HCT116 (cell line): ENCODE results near the gene IFT25. TPM values are rescaled to one million over a fixed set of nuclear protein-coding genes. Genes with fewer than 3 reads are reported as not detected.
A peak's percentile ranks its signal among the peaks of the same experiment; 100 is the strongest.

Source experiments
- ATAC-seq: fragments of 200-7000 bp; cut with Tn5 transposase; 2 replicates; pipeline ENCODE4 v1.9.1; 2020; ENCODE audit warnings: mild to moderate bottlenecking, moderate library complexity
- BruUV-seq: library from RNA; stranded (reverse); fragments of 400-500 nt; replicated peaks from 2 replicates; lab custom pipeline; 2021; lab: Mats Ljungman, UMichigan
- CTCF ChIA-PET: fragments of 300-600 bp; sonication (Branson Sonifier 250); formaldehyde crosslinking; loops from one replicate; lab custom pipeline; 2021; ENCODE audit warnings: antibody characterized with exemption; lab: Charles Lee
- POLR2A ChIA-PET: fragments of 300-600, 350-600 bp; sonication (Branson Sonifier 250); formaldehyde crosslinking; loops from one replicate; lab custom pipeline; 2021; ENCODE audit warnings: antibody characterized with exemption; lab: Charles Lee
- RAD21 ChIA-PET, 2 experiments: fragments of 300-600 bp; sonication (Branson Sonifier 250); formaldehyde crosslinking; loops; one replicate each; lab custom pipeline; 2023; ENCODE audit warnings: low total read pairs in 2 of 2; ENCODE audit not compliant: uncharacterized antibody in 2 of 2, unreplicated experiment in 2 of 2, low non-redundant PET in 1 of 2; lab: Charles Lee
- DNase-seq: peaks from one replicate; pipeline ENCODE4 v3.0.0-alpha.2; 2010; ENCODE audit warnings: low read depth, low spot score
- H2AFZ ChIP-seq: fragments of 200-600 bp; shearing (Covaris generic), sonication (generic); 2 replicates; pipeline ENCODE4 v1.6.1; 2017; ENCODE audit warnings: low read depth, mixed run types, mixed read lengths, antibody characterized with exemption, low read length; ENCODE audit not compliant: poor library complexity, severe bottlenecking
- H3K27ac ChIP-seq: 2 replicates; pipeline ENCODE4 v1.5.1; 2012; ENCODE audit warnings: low read depth, low read length
- H3K27me3 ChIP-seq: fragments of 200-600 bp; sonication (generic); 2 replicates; pipeline ENCODE4 v1.6.1; 2016; ENCODE audit warnings: mixed run types, low read length, mixed read lengths; ENCODE audit not compliant: insufficient read depth
- H3K36me3 ChIP-seq, 2 experiments: fragments of 200-500 bp in 1 of 2; fragments of 200-600 bp in 1 of 2; sonication (Bioruptor generic) in 1 of 2; sonication (generic) in 1 of 2; 2 replicates each; pipeline versions ENCODE4 v1.5.1 to v1.6.1; 2014 to 2016; ENCODE audit warnings: low read length in 2 of 2, inconsistent platforms in 1 of 2, mixed read lengths in 1 of 2, mixed run types in 1 of 2; ENCODE audit not compliant: insufficient read depth in 2 of 2, control insufficient read depth in 1 of 2
- H3K4me1 ChIP-seq, 2 experiments: fragments of 200-600 bp in 1 of 2; sonication (generic) in 1 of 2; 2 replicates each; pipeline versions ENCODE4 v1.5.1 to v1.6.1; 2012 to 2017; ENCODE audit warnings: low read length in 2 of 2, inconsistent platforms in 1 of 2, mild to moderate bottlenecking in 1 of 2, mixed read lengths in 1 of 2, mixed run types in 1 of 2, moderate library complexity in 1 of 2; ENCODE audit not compliant: insufficient read depth in 2 of 2, control insufficient read depth in 1 of 2
- H3K4me2 ChIP-seq: fragments of 200-600 bp; sonication (generic); 2 replicates; pipeline ENCODE4 v1.6.1; 2017; ENCODE audit warnings: mixed run types, low read length, mixed read lengths
- H3K4me3 ChIP-seq, 2 experiments: fragments of 200-600 bp in 1 of 2; sonication (generic) in 1 of 2; replicated peaks in 1 of 2; 2 replicates each; pipeline ENCODE4 v1.5.1; 2011 to 2016; ENCODE audit warnings: low read length in 2 of 2, control low read depth in 1 of 2, low read depth in 1 of 2, mild to moderate bottlenecking in 1 of 2, mixed read lengths in 1 of 2, mixed run types in 1 of 2
- H3K79me2 ChIP-seq: fragments of 200-600 bp; sonication (generic); 2 replicates; pipeline ENCODE4 v1.6.1; 2017; ENCODE audit warnings: mild to moderate bottlenecking, mixed run types, low read length, moderate library complexity, mixed read lengths; ENCODE audit not compliant: insufficient read depth
- H3K9ac ChIP-seq: fragments of 200-600 bp; sonication (generic); 2 replicates; pipeline ENCODE4 v1.6.1; 2016; ENCODE audit warnings: low read length, mixed read lengths
- H3K9me2 ChIP-seq: fragments of 200-600 bp; sonication (generic), shearing (Covaris generic); 2 replicates; pipeline ENCODE4 v1.6.1; 2017; ENCODE audit warnings: mixed run types, mild to moderate bottlenecking, moderate library complexity; ENCODE audit not compliant: insufficient read depth
- H3K9me3 ChIP-seq, 2 experiments: fragments of 200-500 bp in 1 of 2; fragments of 200-600 bp in 1 of 2; sonication (Bioruptor generic) in 1 of 2; sonication (generic) in 1 of 2; 2 replicates each; pipeline ENCODE4 v1.6.1; 2014 to 2017; ENCODE audit warnings: low read length in 2 of 2, mixed read lengths in 2 of 2, inconsistent platforms in 1 of 2, low read depth in 1 of 2, mild to moderate bottlenecking in 1 of 2, mixed run types in 1 of 2, moderate library complexity in 1 of 2; ENCODE audit not compliant: control insufficient read depth in 1 of 2, insufficient read depth in 1 of 2
- H4K20me1 ChIP-seq: fragments of 200-600 bp; sonication (generic), shearing (Covaris generic); 2 replicates; pipeline ENCODE4 v1.6.1; 2017; ENCODE audit warnings: mixed run types, mild to moderate bottlenecking, moderate library complexity; ENCODE audit not compliant: insufficient read depth
- CBX3 ChIP-seq: IDR thresholded peaks from 2 replicates; pipeline ENCODE4 v1.6.1; 2012; ENCODE audit warnings: low read depth
- EGR1 ChIP-seq: IDR thresholded peaks from 2 replicates; pipeline ENCODE4 v1.6.1; 2012; ENCODE audit warnings: low read depth
- ELF1 ChIP-seq: IDR thresholded peaks from 2 replicates; pipeline ENCODE4 v1.6.1; 2012; ENCODE audit warnings: low read depth, borderline replicate concordance
- EZH2 ChIP-seq: fragments of 200-600 bp; sonication (generic); IDR thresholded peaks from 2 replicates; pipeline ENCODE4 v1.6.1; 2017; ENCODE audit warnings: antibody characterized with exemption, mixed run types
- JUND ChIP-seq: IDR thresholded peaks from 2 replicates; pipeline ENCODE4 v1.6.1; 2012
- POLR2A ChIP-seq: IDR thresholded peaks from 2 replicates; pipeline ENCODE4 v1.7.0; 2011; ENCODE audit warnings: borderline replicate concordance; ENCODE audit not compliant: insufficient read depth, insufficient read length; ENCODE audit errors: extremely low read depth
- POLR2AphosphoS5 ChIP-seq: IDR thresholded peaks from 2 replicates; pipeline ENCODE4 v1.6.1; 2011; ENCODE audit warnings: mild to moderate bottlenecking, low read depth, low read length, moderate library complexity
- RAD21 ChIP-seq: IDR thresholded peaks from 2 replicates; pipeline ENCODE4 v1.6.1; 2012; ENCODE audit warnings: low read depth, mild to moderate bottlenecking
- SP1 ChIP-seq: IDR thresholded peaks from 2 replicates; pipeline ENCODE4 v1.6.1; 2012; ENCODE audit warnings: low read depth
- SRF ChIP-seq: IDR thresholded peaks from 2 replicates; pipeline ENCODE4 v1.6.1; 2012; ENCODE audit warnings: low read depth
- TCF7L2 ChIP-seq: IDR thresholded peaks from 2 replicates; pipeline ENCODE4 v1.7.0; 2011; ENCODE audit warnings: borderline replicate concordance, inconsistent platforms; ENCODE audit not compliant: insufficient read depth, insufficient read length; ENCODE audit errors: extremely low read depth
- YY1 ChIP-seq: IDR thresholded peaks from 2 replicates; pipeline ENCODE4 v1.6.1; 2011; ENCODE audit warnings: low read length, low read depth, moderate library complexity, mild to moderate bottlenecking; ENCODE audit not compliant: insufficient replicate concordance; ENCODE audit errors: extremely low read depth
- ZFX ChIP-seq: fragments of 450-650 bp; IDR thresholded peaks from 2 replicates; pipeline ENCODE4 v1.6.1; 2017
- ZNF274 ChIP-seq: fragments of 200-500 bp; sonication (Bioruptor generic); IDR thresholded peaks from 2 replicates; pipeline ENCODE4 v1.6.1; 2014; ENCODE audit warnings: mild to moderate bottlenecking, low read depth, low read length, inconsistent platforms
- intact Hi-C: fragments of 100-400 bp; cut with micrococcal nuclease; formaldehyde crosslinking; loops from 2 replicates; pipeline ENCODE4 v1.10.0; 2022
- total RNA-seq: library from RNA; stranded (reverse); gene quantifications from one replicate; pipeline ENCODE4 v1.2.1, GENCODE V29; 2021; ENCODE audit not compliant: unreplicated experiment
- TF ChIP-seq, protein P1 (sequence below), 3 experiments: fragments of 200-600 bp in 1 of 3; sonication (generic) in 1 of 3; IDR thresholded peaks in 2 of 3; conservative IDR thresholded peaks in 1 of 3; 2 replicates each; pipeline ENCODE4 v1.5.1; 2012 to 2017; ENCODE audit warnings: low read depth in 2 of 3, low read length in 2 of 3, antibody characterized with exemption in 1 of 3, borderline replicate concordance in 1 of 3, control low read depth in 1 of 3, mild to moderate bottlenecking in 1 of 3, mixed read lengths in 1 of 3, mixed run types in 1 of 3, moderate library complexity in 1 of 3; ENCODE audit not compliant: insufficient read depth in 1 of 3
- TF ChIP-seq, protein P2 (sequence below): IDR thresholded peaks from 2 replicates; pipeline ENCODE4 v1.6.1; 2011; ENCODE audit warnings: mild to moderate bottlenecking, low read length, moderate library complexity; ENCODE audit not compliant: insufficient replicate concordance; ENCODE audit errors: extremely low read depth

IFT25 gene
- total RNA-seq, 1 experiment from 2014 or later: 45.1 TPM

DNA sequence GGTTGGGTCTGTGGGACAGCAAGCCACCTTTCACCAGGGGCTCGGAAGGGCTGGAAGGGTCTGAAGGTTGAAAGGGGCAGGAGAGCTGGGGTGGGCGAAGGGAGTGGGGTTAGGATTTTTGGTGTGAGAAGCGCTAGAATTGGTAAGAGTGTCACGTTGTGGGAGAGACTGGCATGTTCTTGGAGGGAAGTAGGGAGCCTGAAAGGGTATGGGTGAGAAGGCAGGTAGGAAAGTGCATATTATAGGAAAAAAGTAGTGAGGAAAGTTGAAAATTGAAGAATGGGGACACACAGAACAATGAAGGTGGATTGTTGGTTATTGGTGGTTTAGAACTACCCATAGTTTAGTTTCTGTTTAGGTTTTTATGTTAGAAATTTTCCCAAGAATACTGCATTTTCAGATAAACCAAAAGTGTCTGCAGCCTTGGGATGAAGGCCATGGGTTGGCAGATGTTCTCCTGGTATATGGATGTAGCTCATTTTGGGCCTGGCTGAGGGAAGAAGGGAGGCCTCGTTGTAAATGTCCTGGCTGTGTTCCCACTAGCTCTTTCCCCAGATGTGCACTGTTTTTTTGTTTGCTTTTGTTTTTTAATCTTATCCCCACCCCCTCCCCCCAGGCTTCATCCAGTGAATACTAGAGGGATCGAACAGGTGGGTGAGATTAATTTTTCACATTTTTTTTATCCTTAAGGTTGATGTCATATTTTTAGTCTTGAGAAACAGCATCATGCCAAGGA lies 1.8 kb upstream of the IFT25 start:
- POLR2A ChIA-PET: interaction anchor here (1.1 kb wide), 1 partner anchor 69 kb away, joined by 4 read pairs; no protein-coding TSS in a partner anchor
- no peaks in the 10 kb centered on the region for H4K20me1 ChIP-seq
- peak overlapping the region; percentile 79 for H3K9ac ChIP-seq
- no peak for TF ChIP-seq EGR1
- no peak for TF ChIP-seq ZNF274
- no peak for TF ChIP-seq RAD21
- TF ChIP-seq, protein P1, sequence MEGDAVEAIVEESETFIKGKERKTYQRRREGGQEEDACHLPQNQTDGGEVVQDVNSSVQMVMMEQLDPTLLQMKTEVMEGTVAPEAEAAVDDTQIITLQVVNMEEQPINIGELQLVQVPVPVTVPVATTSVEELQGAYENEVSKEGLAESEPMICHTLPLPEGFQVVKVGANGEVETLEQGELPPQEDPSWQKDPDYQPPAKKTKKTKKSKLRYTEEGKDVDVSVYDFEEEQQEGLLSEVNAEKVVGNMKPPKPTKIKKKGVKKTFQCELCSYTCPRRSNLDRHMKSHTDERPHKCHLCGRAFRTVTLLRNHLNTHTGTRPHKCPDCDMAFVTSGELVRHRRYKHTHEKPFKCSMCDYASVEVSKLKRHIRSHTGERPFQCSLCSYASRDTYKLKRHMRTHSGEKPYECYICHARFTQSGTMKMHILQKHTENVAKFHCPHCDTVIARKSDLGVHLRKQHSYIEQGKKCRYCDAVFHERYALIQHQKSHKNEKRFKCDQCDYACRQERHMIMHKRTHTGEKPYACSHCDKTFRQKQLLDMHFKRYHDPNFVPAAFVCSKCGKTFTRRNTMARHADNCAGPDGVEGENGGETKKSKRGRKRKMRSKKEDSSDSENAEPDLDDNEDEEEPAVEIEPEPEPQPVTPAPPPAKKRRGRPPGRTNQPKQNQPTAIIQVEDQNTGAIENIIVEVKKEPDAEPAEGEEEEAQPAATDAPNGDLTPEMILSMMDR (IDR thresholded peaks at IDR 0.05 in 2 of 3, conservative IDR thresholded peaks at IDR 0.05 in 1 of 3; ENCODE audit: borderline replicate concordance in 1 of 3, insufficient read depth in 1 of 3, low read depth in 2 of 3, low read length in 2 of 3): no peak
- no peak for TF ChIP-seq ZFX
- no peak for TF ChIP-seq EZH2
- TF ChIP-seq, protein P2, sequence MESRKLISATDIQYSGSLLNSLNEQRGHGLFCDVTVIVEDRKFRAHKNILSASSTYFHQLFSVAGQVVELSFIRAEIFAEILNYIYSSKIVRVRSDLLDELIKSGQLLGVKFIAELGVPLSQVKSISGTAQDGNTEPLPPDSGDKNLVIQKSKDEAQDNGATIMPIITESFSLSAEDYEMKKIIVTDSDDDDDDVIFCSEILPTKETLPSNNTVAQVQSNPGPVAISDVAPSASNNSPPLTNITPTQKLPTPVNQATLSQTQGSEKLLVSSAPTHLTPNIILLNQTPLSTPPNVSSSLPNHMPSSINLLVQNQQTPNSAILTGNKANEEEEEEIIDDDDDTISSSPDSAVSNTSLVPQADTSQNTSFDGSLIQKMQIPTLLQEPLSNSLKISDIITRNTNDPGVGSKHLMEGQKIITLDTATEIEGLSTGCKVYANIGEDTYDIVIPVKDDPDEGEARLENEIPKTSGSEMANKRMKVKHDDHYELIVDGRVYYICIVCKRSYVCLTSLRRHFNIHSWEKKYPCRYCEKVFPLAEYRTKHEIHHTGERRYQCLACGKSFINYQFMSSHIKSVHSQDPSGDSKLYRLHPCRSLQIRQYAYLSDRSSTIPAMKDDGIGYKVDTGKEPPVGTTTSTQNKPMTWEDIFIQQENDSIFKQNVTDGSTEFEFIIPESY: no peak
- no peak for TF ChIP-seq ELF1
- no peak for TF ChIP-seq SRF
- TF ChIP-seq YY1: no peak
- TF ChIP-seq SP1: no peak
- TF ChIP-seq TCF7L2: no peak
- no peak for TF ChIP-seq CBX3
- TF ChIP-seq JUND: no peak
- TF ChIP-seq POLR2AphosphoS5: no peak
- TF ChIP-seq POLR2A: no peak
- TF ChIP-seq, all 23 proteins: peak for 0
- H3K4me3 ChIP-seq: peak overlapping the region; percentile 83 to 87
- peak overlapping the region; percentile 66 for H3K27ac ChIP-seq
- H3K27me3 ChIP-seq: no peaks in the 10 kb centered on the region
- peak overlapping the region; percentile 78 for H3K4me2 ChIP-seq
- no TSS peak for BruUV-seq
- ATAC-seq: no peak
- H3K9me2 ChIP-seq: no peaks in the 10 kb centered on the region
- DNase-seq: no peak
- ChIA-PET RAD21 (no interaction called here), CTCF (interaction anchor here (0.9 to 1.5 kb wide), 5 partner anchors 12 to 134 kb away, joined by 3 to 8 read pairs (median 4); no protein-coding TSS in a partner anchor)
- peaks cover 75% of the 10 kb centered on the region for H3K79me2 ChIP-seq
- no peaks in the 10 kb centered on the region for H3K9me3 ChIP-seq
- H3K4me1 ChIP-seq: peaks cover 10 to 29% of the 10 kb centered on the region in 2 experiments; a peak in 3 of 4 replicates
- peaks cover 8 to 15% of the 10 kb centered on the region in 2 experiments; a peak in 2 of 4 replicates for H3K36me3 ChIP-seq
- H2AFZ ChIP-seq: no peak overlapping the region
- intact Hi-C loops: loop anchor here (2.0 kb wide), 1 partner anchor 59 kb away; the partner anchor contains the start of gene YIPF1
